ENCODE measurements around the gene ZFP91.

GRCh38 chr11:58573451-58574104 lies 5.3 kb upstream of the ZFP91 start:
- TF ChIP-seq EP300 (IDR thresholded peaks at IDR 0.05), result no peak
- TF ChIP-seq POLR2A (IDR thresholded peaks at IDR 0.05), result no peak
- peak; percentile 52 for TF ChIP-seq POLR2AphosphoS5 (IDR thresholded peaks at IDR 0.05)
- TF ChIP-seq CTCF (IDR thresholded peaks at IDR 0.05), result no peak
